Suprapubic skin (tissue), 4 donors: Measurements from ENCODE around the gene CCDC184. TPM values are rescaled to one million over a fixed set of nuclear protein-coding genes. Genes with fewer than 3 reads are reported as not detected.
A peak's percentile ranks its signal among the peaks of the same experiment; 100 is the strongest.
"Not testable (repeated sequence)": the region's sequence is repeated elsewhere in the genome, so short reads cannot be mapped to it uniquely, and the experiment has no call there.

Experiments used
- DNase-seq, 2 donors: peaks; one replicate each; pipeline ENCODE4 v3.0.0-alpha.2; 2019; ENCODE audit warnings: low spot score in 2 of 2
- H3K27ac ChIP-seq: fragments of 200-600 bp; sonication (generic); one replicate; pipeline ENCODE4 v1.5.1; 2019
- H3K27me3 ChIP-seq: fragments of 200-600 bp; sonication (generic); one replicate; pipeline ENCODE4 v1.5.1; 2019
- H3K36me3 ChIP-seq: fragments of 200-600 bp; sonication (generic); one replicate; pipeline ENCODE4 v1.5.1; 2019
- H3K4me1 ChIP-seq: fragments of 200-600 bp; sonication (generic); one replicate; pipeline ENCODE4 v1.5.1; 2019
- H3K4me3 ChIP-seq: fragments of 200-600 bp; sonication (generic); one replicate; pipeline ENCODE4 v1.5.1; 2019; ENCODE audit warnings: mild to moderate bottlenecking
- H3K9me3 ChIP-seq: fragments of 200-600 bp; sonication (generic); one replicate; pipeline ENCODE4 v1.5.1; 2019
- EP300 ChIP-seq: sonication (generic); formaldehyde crosslinking; IDR thresholded peaks from one replicate; pipeline ENCODE4 v1.6.1; 2017; ENCODE audit warnings: antibody characterized with exemption
- POLR2A ChIP-seq, 2 donors: fragments of 450-650 bp; IDR thresholded peaks; one replicate each; pipeline ENCODE4 v1.6.1; 2017; ENCODE audit warnings: antibody characterized with exemption in 2 of 2, mild to moderate bottlenecking in 2 of 2, moderate library complexity in 2 of 2
- POLR2AphosphoS5 ChIP-seq, 3 donors: sonication (generic); formaldehyde crosslinking; IDR thresholded peaks; one replicate each; pipeline ENCODE4 v1.6.1; 2017; ENCODE audit warnings: antibody characterized with exemption in 3 of 3
- WGBS: methylation state at CpG from one replicate; pipeline ENCODE4 v1.1.5; 2018; 5-methylcytosine and 5-hydroxymethylcytosine counted together
- total RNA-seq, 4 donors: library from RNA; depleted of rRNA; stranded (reverse); fragments of >200 nt; gene quantifications; one replicate each; pipeline ENCODE4 v1.1.0, GENCODE V29; 2016
- TF ChIP-seq, protein P1 (sequence below), 2 donors: fragments of 200-600 bp in 1 of 2; fragments of 450-650 bp in 1 of 2; sonication (generic) in 1 of 2; IDR thresholded peaks; one replicate each; pipeline ENCODE4 v1.5.1; 2016 to 2019; ENCODE audit warnings: antibody characterized with exemption in 2 of 2, mild to moderate bottlenecking in 1 of 2, moderate library complexity in 1 of 2

Gene CCDC184
- total RNA-seq, 4 donors from 2014 or later: 0.19 to 0.83 (median 0.60) TPM

GRCh38 chr12:48198985-48199384, 15.5 kb downstream of the CCDC184 start:
- DNase-seq: no peak
- TF ChIP-seq EP300 (no peak), POLR2A (IDR thresholded peaks at IDR 0.05) (no peak)
- H3K4me3 ChIP-seq: peak overlapping the region; percentile 79
- no peaks in the 10 kb centered on the region for H3K9me3 ChIP-seq
- H3K36me3 ChIP-seq: no peaks in the 10 kb centered on the region
- peak overlapping the region; percentile 96 for H3K27ac ChIP-seq
- H3K27me3 ChIP-seq: no peaks in the 10 kb centered on the region
- WGBS: 62% methylated on average over 10 of the region's 10 CpGs
- peaks cover 20% of the 10 kb centered on the region for H3K4me1 ChIP-seq

DNA sequence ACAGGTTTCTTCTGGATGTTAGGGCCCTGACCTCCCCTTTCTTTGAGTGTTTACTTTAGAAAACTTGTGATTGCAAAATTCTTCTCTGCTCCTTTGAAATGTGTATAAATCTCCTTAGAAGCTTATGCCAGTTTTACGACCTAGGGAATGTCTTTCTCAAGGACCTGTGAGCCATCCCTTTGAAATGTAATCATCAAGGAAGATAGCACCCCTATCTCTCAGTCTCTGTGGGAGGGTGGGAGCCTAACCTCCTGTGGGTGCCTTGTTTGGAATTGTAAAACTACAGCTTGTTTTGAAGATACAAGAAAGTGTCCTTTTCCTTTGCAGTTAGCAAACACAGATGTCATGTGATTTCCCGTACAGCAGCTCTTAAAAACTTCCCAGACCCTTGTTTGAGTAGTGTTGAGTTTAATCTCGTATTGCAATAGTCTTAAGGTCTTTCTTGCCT, 16.4 kb downstream of the CCDC184 start:
- Histone ChIP-seq H3K27me3 (no peaks in the 10 kb centered on the region), H3K36me3 (no peaks in the 10 kb centered on the region), H3K27ac (no peak overlapping the region), H3K4me3 (no peak overlapping the region), H3K9me3 (no peaks in the 10 kb centered on the region), H3K4me1 (peaks cover 20% of the 10 kb centered on the region)
- no peak for DNase-seq
- 70% methylated on average over 3 of the region's 3 CpGs for WGBS
- no peak for TF ChIP-seq EP300
- TF ChIP-seq POLR2A (IDR thresholded peaks at IDR 0.05): no peak
- TF ChIP-seq, protein P1, sequence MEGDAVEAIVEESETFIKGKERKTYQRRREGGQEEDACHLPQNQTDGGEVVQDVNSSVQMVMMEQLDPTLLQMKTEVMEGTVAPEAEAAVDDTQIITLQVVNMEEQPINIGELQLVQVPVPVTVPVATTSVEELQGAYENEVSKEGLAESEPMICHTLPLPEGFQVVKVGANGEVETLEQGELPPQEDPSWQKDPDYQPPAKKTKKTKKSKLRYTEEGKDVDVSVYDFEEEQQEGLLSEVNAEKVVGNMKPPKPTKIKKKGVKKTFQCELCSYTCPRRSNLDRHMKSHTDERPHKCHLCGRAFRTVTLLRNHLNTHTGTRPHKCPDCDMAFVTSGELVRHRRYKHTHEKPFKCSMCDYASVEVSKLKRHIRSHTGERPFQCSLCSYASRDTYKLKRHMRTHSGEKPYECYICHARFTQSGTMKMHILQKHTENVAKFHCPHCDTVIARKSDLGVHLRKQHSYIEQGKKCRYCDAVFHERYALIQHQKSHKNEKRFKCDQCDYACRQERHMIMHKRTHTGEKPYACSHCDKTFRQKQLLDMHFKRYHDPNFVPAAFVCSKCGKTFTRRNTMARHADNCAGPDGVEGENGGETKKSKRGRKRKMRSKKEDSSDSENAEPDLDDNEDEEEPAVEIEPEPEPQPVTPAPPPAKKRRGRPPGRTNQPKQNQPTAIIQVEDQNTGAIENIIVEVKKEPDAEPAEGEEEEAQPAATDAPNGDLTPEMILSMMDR (IDR thresholded peaks at IDR 0.05): no peak
- TF ChIP-seq POLR2AphosphoS5 (IDR thresholded peaks at IDR 0.05): no peak

- Histone ChIP-seq H3K4me1 (peaks cover 20% of the 10 kb centered on the region), H3K27ac (no peak overlapping the region), H3K36me3 (no peaks in the 10 kb centered on the region), H3K27me3 (no peaks in the 10 kb centered on the region), H3K9me3 (peaks cover under 1% of the 10 kb centered on the region), H3K4me3 (no peak overlapping the region)
- TF ChIP-seq, protein P1 (IDR thresholded peaks at IDR 0.05): no peak
- no peak for TF ChIP-seq POLR2A (IDR thresholded peaks at IDR 0.05)
- TF ChIP-seq EP300: no peak
- no peak for TF ChIP-seq POLR2AphosphoS5 (IDR thresholded peaks at IDR 0.05)
- no peak for DNase-seq
- 83% methylated on average over 3 of the region's 3 CpGs for WGBS
These were observed 17.6 kb downstream of the CCDC184 start for GRCh38 chr12:48201091-48201490.

DNA sequence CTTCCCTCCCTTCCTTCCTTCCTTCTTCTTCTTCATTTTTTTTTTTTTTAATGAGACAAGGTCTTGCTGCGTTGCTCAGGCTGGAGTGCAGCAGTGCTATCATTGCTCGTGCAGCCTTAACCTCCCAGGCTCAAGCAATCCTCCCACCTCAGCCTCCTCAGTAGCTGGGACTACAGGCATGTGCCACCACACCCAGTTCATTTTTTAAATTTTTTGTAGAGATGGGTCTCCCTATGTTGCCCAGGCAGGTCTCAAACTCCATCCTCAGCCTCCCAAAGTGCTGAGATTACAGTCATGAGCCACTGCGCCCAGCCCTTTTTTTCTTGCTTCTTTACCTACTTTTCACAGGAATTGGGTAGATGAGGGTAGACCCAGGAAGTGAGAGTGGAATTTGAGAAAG, 18.1 kb downstream of the CCDC184 start:
- Histone ChIP-seq H3K4me1 (peaks cover 20% of the 10 kb centered on the region), H3K9me3 (peaks cover 5% of the 10 kb centered on the region), H3K36me3 (no peaks in the 10 kb centered on the region), H3K27me3 (no peaks in the 10 kb centered on the region), H3K4me3 (no peak overlapping the region), H3K27ac (no peak overlapping the region)
- DNase-seq: no peak
- 96% methylated on average over 3 of the region's 3 CpGs for WGBS
- TF ChIP-seq POLR2A (IDR thresholded peaks at IDR 0.05) (no peak), POLR2AphosphoS5 (IDR thresholded peaks at IDR 0.05) (no peak)

- TF ChIP-seq POLR2A (IDR thresholded peaks at IDR 0.05): no peak
- no peak for TF ChIP-seq EP300
- TF ChIP-seq, protein P1 (IDR thresholded peaks at IDR 0.05): no peak
- no peak for TF ChIP-seq POLR2AphosphoS5 (IDR thresholded peaks at IDR 0.05)
- WGBS: 90% methylated on average over 8 of the region's 8 CpGs
- peaks cover 14% of the 10 kb centered on the region for H3K4me1 ChIP-seq
- no peaks in the 10 kb centered on the region for H3K36me3 ChIP-seq
- no peak for DNase-seq
- H3K27ac ChIP-seq: no peak overlapping the region
- no peak overlapping the region for H3K4me3 ChIP-seq
- H3K27me3 ChIP-seq: no peaks in the 10 kb centered on the region
- H3K9me3 ChIP-seq: peaks cover 8% of the 10 kb centered on the region
These were observed 19.3 kb downstream of the CCDC184 start for GRCh38 chr12:48202766-48203165.

DNA sequence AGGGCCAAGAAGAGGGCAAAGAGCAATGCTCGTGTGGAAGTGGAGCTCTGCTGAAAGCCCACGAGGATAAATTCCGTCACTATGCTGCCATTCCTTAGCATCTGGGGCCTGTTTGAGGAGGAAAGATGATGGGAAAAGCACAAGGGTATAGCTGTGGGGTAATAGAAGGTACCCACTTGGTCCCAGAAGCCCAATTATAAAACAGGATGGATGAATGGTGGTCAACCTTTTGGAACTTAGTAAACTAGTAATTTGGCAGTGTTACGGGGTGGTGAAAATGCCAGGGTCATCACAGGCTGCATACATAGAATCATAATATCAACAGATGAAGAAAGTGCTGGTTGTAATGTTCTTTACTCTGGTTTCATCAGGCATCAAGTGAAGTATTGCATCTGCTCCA, 19.7 kb downstream of the CCDC184 start, which contains the start of gene OR10AD1:
Gene OR10AD1, minus strand, starts transcription at position 101 of the 400 bp plus-strand sequence. Its CDS starts 0 bp downstream, at position 101.
- peaks cover 14% of the 10 kb centered on the region for H3K4me1 ChIP-seq
- H3K27me3 ChIP-seq: no peaks in the 10 kb centered on the region
- peaks cover 10% of the 10 kb centered on the region for H3K9me3 ChIP-seq
- DNase-seq: no peak
- H3K36me3 ChIP-seq: no peaks in the 10 kb centered on the region
- no peak within 1 kb of the TSS for H3K4me3 ChIP-seq
- 89% methylated on average over 4 of the region's 4 CpGs for WGBS
- H3K27ac ChIP-seq: no peak within 1 kb of the TSS
- no peak for TF ChIP-seq POLR2A (IDR thresholded peaks at IDR 0.05)
- TF ChIP-seq POLR2AphosphoS5 (IDR thresholded peaks at IDR 0.05): no peak
- TF ChIP-seq EP300: no peak
- TF ChIP-seq, protein P1 (IDR thresholded peaks at IDR 0.05): no peak

DNA sequence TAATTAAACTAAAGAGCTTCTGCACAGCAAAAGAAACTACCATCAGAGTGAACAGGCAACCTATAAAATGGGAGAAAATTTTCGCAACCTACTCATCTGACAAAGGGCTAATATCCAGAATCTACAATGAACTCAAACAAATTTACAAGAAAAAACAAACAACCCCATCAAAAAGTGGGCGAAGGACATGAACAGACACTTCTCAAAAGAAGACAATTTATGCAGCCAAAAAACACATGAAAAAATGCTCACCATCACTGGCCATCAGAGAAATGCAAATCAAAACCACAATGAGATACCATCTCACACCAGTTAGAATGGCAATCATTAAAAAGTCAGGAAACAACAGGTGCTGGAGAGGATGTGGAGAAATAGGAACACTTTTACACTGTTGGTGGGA, 26.1 kb downstream of the CCDC184 start:
- H3K4me1 ChIP-seq, H3K27me3 ChIP-seq, H3K4me3 ChIP-seq, H3K27ac ChIP-seq, H3K36me3 ChIP-seq, DNase-seq: not testable (repeated sequence)
- WGBS: 100% methylated on average over 1 of the region's 2 CpGs
- peaks cover 16% of the 10 kb centered on the region for H3K9me3 ChIP-seq
